ENCODE data around the gene ROBO2.

- no peak for TF ChIP-seq CTCF (IDR thresholded peaks at IDR 0.05; ENCODE audit: low read length)
- TF ChIP-seq EZH2 (IDR thresholded peaks at IDR 0.05; ENCODE audit: borderline replicate concordance, low read length) = no peak
Observed at GRCh38 chr3:77014226-77014625, 25.7 kb upstream of the ROBO2 start.
